Fibroblast of villous mesenchyme (primary cell): ENCODE results near the gene MGAT5B. TPM values are rescaled to one million over a fixed set of nuclear protein-coding genes. Genes with fewer than 3 reads are reported as not detected.

Experiments
- DNase-seq: peaks from one replicate; pipeline ENCODE4 v3.0.0-alpha.2; 2010; ENCODE audit warnings: low read depth
- H3K4me3 ChIP-seq: 2 replicates; pipeline ENCODE4 v1.5.1; 2011; ENCODE audit warnings: low read depth, mild to moderate bottlenecking, low read length
- CTCF ChIP-seq: IDR thresholded peaks from 2 replicates; pipeline ENCODE4 v1.5.1; 2012; ENCODE audit warnings: low read depth, mild to moderate bottlenecking, low read length; ENCODE audit not compliant: insufficient read depth
- total RNA-seq: library from RNA; depleted of rRNA; stranded (reverse); fragments of >200 nt; gene quantifications from 2 replicates; pipeline ENCODE4 v1.2.3, GENCODE V29; 2012

MGAT5B gene
- total RNA-seq, 1 donor = 0.43 TPM

- no peak for DNase-seq
- no peak for TF ChIP-seq CTCF
- H3K4me3 ChIP-seq = no peak overlapping the region
Measured at GRCh38 chr17:76923491-76923890, 55.3 kb downstream of the MGAT5B start.

- no peak for TF ChIP-seq CTCF
- no peak for DNase-seq
- no peak overlapping the region for H3K4me3 ChIP-seq
Measured at GRCh38 chr17:76924345-76925342, 56.4 kb downstream of the MGAT5B start.

DNA sequence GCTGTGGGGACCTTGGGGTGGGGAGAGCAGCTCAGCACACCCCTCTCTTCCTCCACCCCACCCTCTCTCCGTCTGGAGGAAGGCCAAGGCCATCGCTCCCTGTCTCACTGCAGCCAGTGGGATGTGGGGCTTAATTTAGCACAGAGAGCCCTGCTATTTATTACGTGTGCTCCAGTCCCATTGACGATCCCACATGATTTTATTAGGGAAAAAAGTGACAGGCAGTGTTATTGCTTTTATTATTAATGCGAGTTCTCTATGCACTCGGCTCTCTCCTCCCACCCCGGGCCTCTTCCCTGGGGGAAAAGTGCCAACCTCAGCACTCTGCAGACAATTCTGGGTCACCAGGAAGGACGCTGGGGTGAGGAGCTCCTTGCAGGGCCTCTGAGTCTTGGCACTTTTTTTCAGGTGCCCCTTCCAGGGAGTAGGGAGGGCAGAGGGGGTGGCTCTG, 57.3 kb downstream of the MGAT5B start:
- DNase-seq = no peak
- no peak for TF ChIP-seq CTCF
- no peak overlapping the region for H3K4me3 ChIP-seq

DNA sequence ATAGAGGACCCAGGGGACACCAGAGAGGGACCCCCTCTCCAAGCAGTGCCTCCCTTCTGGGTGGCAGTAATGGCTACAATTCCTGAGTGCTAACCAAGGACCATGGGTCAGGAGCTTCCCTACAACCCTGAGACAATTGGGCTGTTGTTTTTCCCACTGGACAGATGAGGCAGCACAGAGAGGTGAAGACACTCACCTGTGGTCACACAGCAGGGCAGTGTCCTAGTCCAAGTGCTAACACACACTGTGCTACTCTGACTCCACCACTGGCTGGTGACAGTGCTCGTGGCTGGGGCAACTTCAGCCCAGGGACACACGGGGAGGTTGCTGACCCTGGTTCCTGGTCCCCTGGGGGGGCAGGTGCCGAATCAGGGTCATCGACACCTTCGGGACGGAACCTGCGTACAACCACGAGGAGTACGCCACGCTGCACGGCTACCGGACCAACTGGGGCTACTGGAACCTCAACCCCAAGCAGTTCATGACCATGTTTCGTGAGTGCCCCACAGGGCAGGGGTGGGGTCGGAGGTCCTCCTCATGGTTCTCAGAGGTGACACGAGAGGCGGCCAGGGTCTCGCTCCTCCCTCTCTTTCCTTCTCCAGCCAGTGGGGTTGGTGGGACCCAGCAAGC, 58.1 kb downstream of the MGAT5B start:
- no peak overlapping the region for H3K4me3 ChIP-seq
- no peak for TF ChIP-seq CTCF
- DNase-seq = no peak

- DNase-seq = no peak
- no peak for TF ChIP-seq CTCF
- no peak overlapping the region for H3K4me3 ChIP-seq
Measured at GRCh38 chr17:76927577-76927976, 59.4 kb downstream of the MGAT5B start.

DNA sequence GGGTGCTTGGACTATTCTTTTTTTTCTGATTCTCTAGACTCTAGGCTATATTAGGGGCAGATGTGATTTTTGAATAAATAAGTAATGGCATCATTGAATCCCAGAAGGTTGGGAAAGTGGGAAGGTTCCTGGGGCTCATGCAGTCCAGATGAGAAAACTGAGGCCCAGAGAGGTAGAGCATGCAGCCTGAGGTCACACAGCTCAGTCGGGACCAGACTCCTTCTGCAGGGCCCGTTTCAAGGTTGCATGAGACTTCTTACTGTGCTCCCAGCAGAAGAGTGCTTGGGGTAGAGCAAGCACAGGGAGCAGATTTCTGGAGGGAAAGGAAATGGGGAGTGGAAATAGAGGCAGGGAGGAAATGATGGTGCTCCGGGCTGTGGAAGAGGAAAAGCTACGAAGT, 59.8 kb downstream of the MGAT5B start:
- H3K4me3 ChIP-seq = no peak overlapping the region
- DNase-seq = no peak
- no peak for TF ChIP-seq CTCF
